Retinal pigment epithelial cell (primary cell): ENCODE results near the gene ILKAP.

Experiments
- DNase-seq: peaks from one replicate; pipeline ENCODE4 v3.0.0-alpha.2; 2010; ENCODE audit warnings: low read depth
- H3K4me3 ChIP-seq: 2 replicates; pipeline ENCODE4 v1.5.1; 2011; ENCODE audit warnings: mild to moderate bottlenecking, low read length, control low read depth, moderate library complexity
- TF ChIP-seq, protein P1 (sequence below): conservative IDR thresholded peaks from 2 replicates; pipeline ENCODE4 v1.5.1; 2011; ENCODE audit warnings: low read depth, low read length, control low read depth, inconsistent platforms

ILKAP gene

DNA sequence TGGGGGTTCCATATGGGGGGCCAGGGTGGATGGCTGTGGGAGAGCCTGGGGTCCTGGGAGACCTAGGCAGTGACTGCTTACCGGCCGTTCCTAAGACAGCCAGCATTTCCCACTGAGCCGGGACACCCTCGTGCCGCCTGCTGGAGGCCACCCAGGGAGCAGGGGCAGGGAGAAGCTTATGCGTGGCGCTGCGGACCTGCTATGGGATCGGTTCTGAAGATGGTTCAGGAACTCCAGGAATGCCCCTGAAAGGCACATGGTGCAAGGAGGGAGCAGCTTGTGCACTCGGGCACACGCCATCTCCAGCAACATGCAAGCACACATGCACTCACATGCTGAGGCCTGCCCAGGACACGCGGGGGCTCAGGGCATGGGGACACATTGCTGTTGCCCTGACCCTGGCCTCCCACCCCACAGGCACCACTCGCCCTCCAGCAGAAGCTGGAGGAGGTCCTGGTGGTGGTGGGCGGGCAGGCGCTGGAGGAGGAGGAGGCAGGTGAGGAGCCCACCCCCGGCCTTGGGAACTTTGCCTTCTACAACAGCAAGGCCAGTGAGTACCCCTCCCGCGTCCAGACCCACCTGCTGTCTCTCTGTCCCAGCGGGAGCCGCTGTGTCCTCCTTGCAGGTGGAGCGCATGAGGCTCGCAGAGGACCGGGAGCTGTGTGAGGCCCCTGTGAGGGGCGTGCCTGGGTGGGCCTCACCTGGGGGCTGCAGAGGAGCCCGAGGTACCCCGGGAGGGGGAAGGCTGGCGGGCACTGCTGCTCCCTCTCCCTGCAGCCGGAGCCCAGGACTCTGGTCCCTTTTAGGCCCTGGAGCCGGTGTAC lies 60.9 kb downstream of the ILKAP start:
- no peak for DNase-seq
- TF ChIP-seq, protein P1, sequence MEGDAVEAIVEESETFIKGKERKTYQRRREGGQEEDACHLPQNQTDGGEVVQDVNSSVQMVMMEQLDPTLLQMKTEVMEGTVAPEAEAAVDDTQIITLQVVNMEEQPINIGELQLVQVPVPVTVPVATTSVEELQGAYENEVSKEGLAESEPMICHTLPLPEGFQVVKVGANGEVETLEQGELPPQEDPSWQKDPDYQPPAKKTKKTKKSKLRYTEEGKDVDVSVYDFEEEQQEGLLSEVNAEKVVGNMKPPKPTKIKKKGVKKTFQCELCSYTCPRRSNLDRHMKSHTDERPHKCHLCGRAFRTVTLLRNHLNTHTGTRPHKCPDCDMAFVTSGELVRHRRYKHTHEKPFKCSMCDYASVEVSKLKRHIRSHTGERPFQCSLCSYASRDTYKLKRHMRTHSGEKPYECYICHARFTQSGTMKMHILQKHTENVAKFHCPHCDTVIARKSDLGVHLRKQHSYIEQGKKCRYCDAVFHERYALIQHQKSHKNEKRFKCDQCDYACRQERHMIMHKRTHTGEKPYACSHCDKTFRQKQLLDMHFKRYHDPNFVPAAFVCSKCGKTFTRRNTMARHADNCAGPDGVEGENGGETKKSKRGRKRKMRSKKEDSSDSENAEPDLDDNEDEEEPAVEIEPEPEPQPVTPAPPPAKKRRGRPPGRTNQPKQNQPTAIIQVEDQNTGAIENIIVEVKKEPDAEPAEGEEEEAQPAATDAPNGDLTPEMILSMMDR, result no peak
- no peak overlapping the region for H3K4me3 ChIP-seq

DNA sequence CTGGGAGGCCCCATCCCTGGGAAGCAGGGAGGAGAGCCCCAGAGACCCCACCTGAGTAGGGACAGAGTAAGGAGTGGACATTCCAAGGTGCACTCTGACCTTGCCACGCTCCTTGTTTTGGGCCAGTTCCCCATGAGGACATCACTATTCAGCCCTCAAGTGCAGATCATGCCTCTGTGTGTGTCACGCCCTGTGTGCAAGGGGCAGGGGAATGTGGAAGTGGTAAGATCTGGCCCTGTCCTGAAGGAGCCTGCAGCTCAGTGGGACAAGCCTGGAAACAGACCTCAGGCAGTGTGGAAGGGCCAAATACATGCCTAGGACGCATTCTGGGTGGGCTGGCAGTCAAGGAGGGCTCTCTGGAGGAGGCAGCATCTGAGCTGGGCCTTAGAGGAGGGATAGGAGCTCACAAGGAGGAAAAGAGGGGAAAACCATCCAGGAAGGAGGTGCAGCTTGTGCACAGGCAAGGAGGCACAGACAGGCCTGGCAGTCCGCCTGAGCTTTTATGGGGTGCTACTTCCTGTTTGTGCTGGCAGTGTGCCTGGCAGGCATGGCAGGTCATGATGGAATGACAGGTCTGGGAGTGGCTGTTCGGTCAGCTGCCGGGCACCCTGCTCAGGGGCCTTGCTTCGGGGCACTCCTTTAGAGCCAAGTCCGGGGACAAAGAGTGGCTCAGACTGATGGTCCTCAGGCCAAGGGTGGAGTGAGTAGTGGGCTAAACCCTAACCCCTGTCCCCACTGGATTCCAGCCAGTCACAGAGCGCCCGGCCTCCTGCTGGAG lies 61.8 kb downstream of the ILKAP start:
- TF ChIP-seq, protein P1, result no peak
- H3K4me3 ChIP-seq, result no peak overlapping the region
- no peak for DNase-seq

DNA sequence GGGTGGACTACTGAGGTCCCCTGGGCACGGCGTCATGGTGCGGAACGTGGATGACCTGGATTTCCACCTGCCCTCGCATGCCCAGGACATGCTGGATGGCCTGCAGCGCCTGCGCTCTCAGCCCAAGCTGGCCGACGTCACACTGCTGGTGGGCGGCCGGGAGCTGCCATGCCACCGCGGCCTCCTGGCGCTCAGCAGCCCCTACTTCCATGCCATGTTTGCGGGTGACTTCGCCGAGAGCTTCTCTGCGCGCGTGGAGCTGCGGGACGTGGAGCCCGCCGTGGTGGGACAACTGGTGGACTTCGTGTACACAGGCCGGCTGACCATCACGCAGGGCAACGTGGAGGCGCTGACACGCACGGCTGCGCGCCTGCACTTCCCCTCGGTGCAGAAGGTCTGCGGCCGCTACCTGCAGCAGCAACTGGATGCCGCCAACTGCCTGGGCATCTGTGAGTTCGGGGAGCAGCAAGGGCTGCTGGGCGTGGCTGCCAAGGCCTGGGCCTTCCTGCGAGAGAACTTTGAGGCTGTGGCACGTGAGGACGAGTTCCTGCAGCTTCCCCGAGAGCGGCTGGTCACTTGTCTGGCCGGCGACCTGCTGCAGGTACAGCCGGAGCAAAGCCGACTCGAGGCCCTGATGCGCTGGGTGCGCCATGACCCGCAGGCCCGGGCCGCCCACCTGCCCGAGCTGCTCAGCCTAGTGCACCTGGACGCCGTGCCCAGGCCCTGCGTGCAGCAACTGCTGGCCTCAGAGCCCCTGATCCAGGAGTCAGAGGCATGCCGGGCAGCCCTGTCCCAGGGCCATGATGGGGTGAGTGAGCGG lies 62.6 kb downstream of the ILKAP start:
- H3K4me3 ChIP-seq, result no peak overlapping the region
- TF ChIP-seq, protein P1, result no peak
- DNase-seq, result no peak

DNA sequence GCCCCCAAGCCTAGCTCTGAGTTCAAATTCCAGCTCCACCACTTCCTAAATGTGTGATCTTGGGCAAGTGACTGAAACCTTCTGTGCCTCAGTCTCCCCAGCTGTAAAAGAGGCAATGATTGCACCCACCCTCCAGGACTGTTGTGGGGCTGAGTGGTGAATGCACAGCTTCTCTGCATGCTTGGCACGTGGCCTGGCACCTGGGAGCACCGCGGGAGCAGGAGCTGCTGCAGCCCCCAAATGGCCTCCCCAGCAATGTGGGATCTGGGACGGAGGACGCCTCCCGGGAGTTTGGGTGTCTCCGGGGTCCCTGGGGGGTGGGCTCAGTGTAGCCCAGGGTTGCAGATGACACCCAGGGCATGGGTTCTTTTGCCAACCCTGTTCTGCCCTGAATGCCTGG lies 63.5 kb downstream of the ILKAP start:
- no peak for DNase-seq
- TF ChIP-seq, protein P1, result no peak
- H3K4me3 ChIP-seq, result no peak overlapping the region

DNA sequence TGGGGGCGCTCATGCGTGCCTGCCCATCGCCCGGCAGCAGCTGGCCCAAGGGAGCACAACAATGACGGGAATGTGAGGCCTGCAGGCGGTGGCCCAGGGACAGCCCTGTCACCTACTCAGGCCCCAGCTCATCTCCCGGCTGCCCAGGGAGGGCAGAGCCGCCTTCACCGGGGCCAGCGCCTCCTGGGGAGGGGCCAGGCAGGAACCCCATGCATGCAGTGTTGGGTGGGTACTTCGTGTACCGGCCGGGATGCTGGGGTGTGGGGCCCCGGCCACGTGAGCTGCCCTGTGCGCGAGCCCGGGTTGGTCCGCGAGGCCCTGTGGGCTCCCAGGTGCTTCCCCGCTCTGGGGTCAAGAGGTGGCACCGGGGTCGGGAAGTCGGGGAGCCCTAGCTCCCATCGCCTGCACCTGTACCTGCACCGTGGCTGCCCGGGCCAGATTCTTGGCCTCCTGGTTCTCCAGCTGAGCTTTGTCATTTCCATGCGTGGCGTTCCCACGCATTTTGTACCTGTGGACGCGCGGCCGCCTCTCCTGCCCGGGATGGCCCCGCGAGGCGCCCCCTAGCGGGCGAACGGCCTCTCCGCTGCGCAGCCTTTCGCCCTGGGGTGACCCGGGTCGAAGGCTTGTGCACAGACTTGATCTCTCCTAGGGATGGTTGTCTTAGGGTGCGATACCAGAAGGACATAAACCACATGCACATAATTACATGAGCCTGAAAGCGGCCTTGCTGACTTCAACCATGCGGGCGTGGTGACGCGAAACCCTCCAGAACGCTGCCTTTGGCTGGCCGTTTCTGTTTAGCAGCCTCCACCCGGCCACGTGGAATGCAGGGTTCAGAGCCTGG lies 64.1 kb downstream of the ILKAP start:
- peak overlapping the region; percentile 24 for H3K4me3 ChIP-seq
- TF ChIP-seq, protein P1, result peak; percentile 49
- DNase-seq, result no peak

DNA sequence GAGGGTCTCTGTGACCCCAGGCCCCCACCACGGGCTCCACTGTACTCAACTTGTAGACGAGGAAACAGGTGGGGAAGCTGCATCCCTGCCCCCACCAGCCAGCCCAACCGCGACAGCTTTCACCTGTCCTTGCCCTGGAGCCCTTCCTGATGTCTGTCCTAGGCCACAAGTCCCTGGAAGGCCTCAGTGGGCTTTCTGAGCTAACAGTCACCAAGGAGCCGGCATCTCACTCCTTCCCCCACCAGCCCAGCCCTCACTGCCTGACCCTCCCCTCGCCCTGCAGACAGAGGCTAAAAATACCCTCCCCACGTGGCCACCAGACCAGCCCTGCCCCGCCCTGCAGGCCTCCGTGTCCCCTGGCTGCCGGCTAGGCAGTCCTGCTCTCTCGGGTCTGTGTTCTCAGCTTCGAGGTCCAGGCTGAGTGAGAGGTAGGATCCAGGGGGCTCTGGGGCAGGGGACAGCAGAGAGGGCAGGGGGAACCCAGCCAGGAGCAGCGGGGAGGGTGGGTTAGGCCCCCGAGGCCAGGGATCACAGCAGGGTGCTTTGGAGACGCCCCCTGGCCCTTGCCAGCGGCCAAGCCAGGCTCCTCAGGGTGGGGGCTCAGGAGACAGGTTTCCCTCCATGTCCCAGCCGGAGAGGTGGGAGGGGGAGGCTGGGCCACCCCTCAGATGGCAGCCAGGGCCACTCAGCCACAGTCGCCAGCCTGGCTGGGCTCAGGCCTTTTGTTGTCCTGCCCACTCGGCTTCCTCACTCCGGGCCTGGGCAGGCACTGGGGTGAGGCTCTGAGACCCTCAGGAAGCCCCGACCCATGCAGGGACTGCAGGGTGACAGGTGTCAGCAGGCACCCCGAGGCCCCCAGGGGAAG lies 64.9 kb downstream of the ILKAP start, which contains the start of gene KLHL30:
Gene KLHL30, plus strand, starts transcription at position 338 of the 865 bp plus-strand sequence. CDS start 2,087 bp downstream, outside the sequence.
- peak within 1 kb of the TSS; percentile 24 for H3K4me3 ChIP-seq
- TF ChIP-seq, protein P1, result no peak
- peak; percentile 30 for DNase-seq
